Ishikawa (cell line): ENCODE measurements around the gene TTLL12.

Source experiments
- CEBPB ChIP-seq: IDR thresholded peaks from 2 replicates; pipeline ENCODE4 v1.6.1; 2012
- CREB1 ChIP-seq: IDR thresholded peaks from 2 replicates; pipeline ENCODE4 v1.6.1; 2012; ENCODE audit warnings: low read depth
- EGR1 ChIP-seq: IDR thresholded peaks from 2 replicates; pipeline ENCODE4 v1.6.1; 2012
- EP300 ChIP-seq: IDR thresholded peaks from 2 replicates; pipeline ENCODE4 v1.6.1; 2012; ENCODE audit warnings: borderline replicate concordance
- FOXM1 ChIP-seq: IDR thresholded peaks from 2 replicates; pipeline ENCODE4 v1.6.1; 2012; ENCODE audit warnings: low read depth, borderline replicate concordance
- MAX ChIP-seq: IDR thresholded peaks from 2 replicates; pipeline ENCODE4 v1.6.1; 2012
- NFIC ChIP-seq: IDR thresholded peaks from 2 replicates; pipeline ENCODE4 v1.6.1; 2012
- RAD21 ChIP-seq: IDR thresholded peaks from 2 replicates; pipeline ENCODE4 v1.6.1; 2012; ENCODE audit warnings: low read depth
- REST ChIP-seq: IDR thresholded peaks from 2 replicates; pipeline ENCODE4 v1.6.1; 2012; ENCODE audit warnings: low read depth, mild to moderate bottlenecking
- TAF1 ChIP-seq: IDR thresholded peaks from 2 replicates; pipeline ENCODE4 v1.6.1; 2012; ENCODE audit warnings: low read depth, mild to moderate bottlenecking
- TCF12 ChIP-seq: IDR thresholded peaks from 2 replicates; pipeline ENCODE4 v1.6.1; 2012; ENCODE audit warnings: low read depth
- TEAD4 ChIP-seq: IDR thresholded peaks from 2 replicates; pipeline ENCODE4 v1.6.1; 2012
- YY1 ChIP-seq: IDR thresholded peaks from 2 replicates; pipeline ENCODE4 v1.6.1; 2012; ENCODE audit warnings: low read depth
- ZBTB7A ChIP-seq: IDR thresholded peaks from 2 replicates; pipeline ENCODE4 v1.6.1; 2012; ENCODE audit warnings: low read depth
- TF ChIP-seq, protein P1 (sequence below): IDR thresholded peaks from 2 replicates; pipeline ENCODE4 v1.6.1; 2012

TTLL12 gene

DNA sequence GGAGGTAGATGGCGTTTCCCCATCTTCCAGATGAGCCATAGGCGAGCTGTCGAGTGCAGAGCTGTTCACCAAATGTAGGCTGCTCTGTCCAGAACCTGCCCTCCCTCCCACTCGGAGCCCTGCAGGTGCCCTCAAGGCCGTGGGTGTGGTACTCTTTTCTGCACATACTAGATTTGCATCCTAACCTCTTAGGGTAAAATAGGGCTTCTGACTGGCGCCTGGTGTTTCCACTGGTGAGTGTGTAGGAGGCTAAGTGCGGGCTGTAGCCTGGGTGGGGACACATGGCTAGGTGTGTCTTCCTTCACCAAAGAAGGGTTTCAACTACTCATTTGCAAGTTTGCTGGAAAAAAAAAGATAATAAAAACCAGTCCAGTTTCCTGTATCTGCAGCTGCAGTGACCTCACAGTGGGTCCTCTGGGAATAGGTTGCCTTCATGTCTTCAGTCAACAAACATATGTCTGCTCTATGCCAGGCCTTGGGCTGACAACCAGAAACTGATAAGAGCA lies 67.9 kb downstream of the TTLL12 start:
- TF ChIP-seq YY1 (no peak), ZBTB7A (no peak), MAX (no peak), CEBPB (no peak), EP300 (no peak), EGR1 (no peak), TEAD4 (no peak), FOXM1 (no peak), NFIC (no peak), TCF12 (no peak), RAD21 (no peak), TAF1 (no peak)
- TF ChIP-seq, protein P1, sequence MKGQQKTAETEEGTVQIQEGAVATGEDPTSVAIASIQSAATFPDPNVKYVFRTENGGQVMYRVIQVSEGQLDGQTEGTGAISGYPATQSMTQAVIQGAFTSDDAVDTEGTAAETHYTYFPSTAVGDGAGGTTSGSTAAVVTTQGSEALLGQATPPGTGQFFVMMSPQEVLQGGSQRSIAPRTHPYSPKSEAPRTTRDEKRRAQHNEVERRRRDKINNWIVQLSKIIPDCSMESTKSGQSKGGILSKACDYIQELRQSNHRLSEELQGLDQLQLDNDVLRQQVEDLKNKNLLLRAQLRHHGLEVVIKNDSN: no peak

DNA sequence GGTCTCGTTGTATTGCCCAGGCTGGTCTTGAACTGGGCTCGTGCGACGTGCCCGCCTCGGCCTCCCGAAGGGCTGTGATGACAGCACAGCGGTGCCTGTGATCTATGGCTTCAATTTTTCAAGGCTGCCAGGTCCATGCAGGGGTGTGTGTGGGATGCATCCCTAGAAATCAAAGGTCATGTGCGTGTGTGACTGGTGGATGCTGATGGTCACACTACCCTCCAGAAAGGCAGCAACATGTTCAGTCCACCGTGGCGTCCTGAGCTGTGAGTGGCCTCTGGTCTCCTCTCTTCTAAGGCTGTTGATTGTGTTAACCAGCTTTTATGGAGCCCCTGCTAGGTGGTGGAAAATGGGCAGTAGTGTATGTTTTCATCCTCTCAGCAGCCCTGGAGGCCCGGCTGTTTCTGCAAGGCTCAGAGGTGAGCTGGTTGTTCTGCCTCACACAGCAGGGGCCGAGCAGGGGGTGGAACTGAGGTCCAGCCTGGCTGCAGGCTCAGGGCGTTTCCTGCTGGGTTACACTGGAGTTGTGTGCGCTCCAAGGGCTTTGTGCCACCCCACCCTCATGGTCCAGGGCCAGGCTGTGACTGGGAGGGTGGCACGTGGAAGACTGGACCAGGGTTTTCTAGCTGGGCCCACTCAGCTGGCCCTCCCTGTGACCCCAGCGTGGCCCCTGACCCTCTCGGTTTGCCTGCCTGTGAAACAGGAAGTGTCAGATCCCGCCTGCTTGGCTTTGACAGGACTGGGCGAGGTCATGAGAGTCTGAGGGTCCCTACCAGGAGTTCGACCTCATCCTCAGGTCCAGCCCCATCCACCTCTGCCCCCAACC lies 68.7 kb downstream of the TTLL12 start:
- TF ChIP-seq TEAD4 (0 out of 2 replicates have a peak, but pooled peaks have one; percentile 12), MAX (peak; percentile 68), NFIC (peak; percentile 31; the same call in 1 of the 2 replicates), EP300 (no peak), TCF12 (peak; percentile 60; the same call in 1 of the 2 replicates)

- TF ChIP-seq RAD21: no peak
- no peak for TF ChIP-seq CREB1
- no peak for TF ChIP-seq ZBTB7A
- no peak for TF ChIP-seq CEBPB
- TF ChIP-seq YY1: no peak
- TF ChIP-seq EGR1: no peak
- no peak for TF ChIP-seq REST
- no peak for TF ChIP-seq TEAD4
- TF ChIP-seq MAX: no peak
- TF ChIP-seq FOXM1: no peak
- TF ChIP-seq, protein P1: no peak
- TF ChIP-seq EP300: no peak
- TF ChIP-seq TCF12: no peak
Observed at GRCh38 chr22:43116932-43117331, 70.0 kb downstream of the TTLL12 start.
